ENCODE results near the gene NFIX. TPM values are rescaled to one million over a fixed set of nuclear protein-coding genes. Genes with fewer than 3 reads are reported as not detected.

Gene NFIX
- total and polyA plus RNA-seq, 2 donors (not counting 1 experiment from before 2014, with no cell fraction given) = 0.69 to 5.6 TPM

GRCh38 chr19:13091400-13092157, 96.3 kb downstream of the NFIX start:
- POLR2A ChIA-PET = no interaction called here
- Histone ChIP-seq H3K9ac (ENCODE audit: low read length) (no peak overlapping the region), H3K79me2 (ENCODE audit: control insufficient read depth, insufficient read depth, low read length) (peaks cover 8% of the 10 kb centered on the region), H3K4me2 (replicated peaks; ENCODE audit: low read depth, low read length, poor library complexity, severe bottlenecking) (no peak overlapping the region), H3K9me3 (ENCODE audit: control extremely low read depth in 1 of 3, control insufficient read depth in 2 of 3, insufficient read depth in 1 of 3, low read length in 2 of 3) (no peaks in the 10 kb centered on the region), H3K27ac (ENCODE audit: low read length in 2 of 2) (no peak overlapping the region), H3K4me3 (ENCODE audit: control extremely low read depth in 1 of 5, extremely low read depth in 1 of 5, insufficient read depth in 1 of 5, low read depth in 2 of 5, low read length in 4 of 5) (no peak overlapping the region), H4K20me1 (ENCODE audit: control insufficient read depth, insufficient read depth, low read length, poor library complexity, severe bottlenecking) (peaks cover 7% of the 10 kb centered on the region), H3K36me3 (replicated peaks in 1 of 2; ENCODE audit: control extremely low read depth in 1 of 2, control insufficient read depth in 1 of 2, extremely low read depth in 1 of 2, insufficient read depth in 2 of 2, low read length in 1 of 2) (no peaks in the 10 kb centered on the region), H3K4me1 (ENCODE audit: control insufficient read depth in 2 of 2, insufficient read depth in 2 of 2, low read length in 2 of 2) (peaks cover 11 to 29% of the 10 kb centered on the region in 2 donors), H3K27me3 (replicated peaks in 1 of 4; ENCODE audit: control extremely low read depth in 1 of 4, control insufficient read depth in 3 of 4, insufficient read depth in 4 of 4, low read length in 3 of 4) (no peaks in the 10 kb centered on the region), H2AFZ (ENCODE audit: insufficient read depth, low read depth, low read length, poor library complexity, severe bottlenecking) (no peak overlapping the region)
- Mint-ChIP-seq H3K27me3 (no peaks in the 10 kb centered on the region), H3K4me3 (no peak overlapping the region), H3K4me1 (peaks cover 18% of the 10 kb centered on the region), H3K9me3 (ENCODE audit: insufficient read depth) (no peaks in the 10 kb centered on the region), H3K27ac (no peak overlapping the region)
- DNase-seq = no peak
- intact Hi-C loops (cut with micrococcal nuclease) = loop anchor here (5.0 kb wide), 1 partner anchor 59 kb away; no protein-coding TSS in a partner anchor
- ATAC-seq (ENCODE audit: low read depth) = no peak
- TF ChIP-seq, protein P1, sequence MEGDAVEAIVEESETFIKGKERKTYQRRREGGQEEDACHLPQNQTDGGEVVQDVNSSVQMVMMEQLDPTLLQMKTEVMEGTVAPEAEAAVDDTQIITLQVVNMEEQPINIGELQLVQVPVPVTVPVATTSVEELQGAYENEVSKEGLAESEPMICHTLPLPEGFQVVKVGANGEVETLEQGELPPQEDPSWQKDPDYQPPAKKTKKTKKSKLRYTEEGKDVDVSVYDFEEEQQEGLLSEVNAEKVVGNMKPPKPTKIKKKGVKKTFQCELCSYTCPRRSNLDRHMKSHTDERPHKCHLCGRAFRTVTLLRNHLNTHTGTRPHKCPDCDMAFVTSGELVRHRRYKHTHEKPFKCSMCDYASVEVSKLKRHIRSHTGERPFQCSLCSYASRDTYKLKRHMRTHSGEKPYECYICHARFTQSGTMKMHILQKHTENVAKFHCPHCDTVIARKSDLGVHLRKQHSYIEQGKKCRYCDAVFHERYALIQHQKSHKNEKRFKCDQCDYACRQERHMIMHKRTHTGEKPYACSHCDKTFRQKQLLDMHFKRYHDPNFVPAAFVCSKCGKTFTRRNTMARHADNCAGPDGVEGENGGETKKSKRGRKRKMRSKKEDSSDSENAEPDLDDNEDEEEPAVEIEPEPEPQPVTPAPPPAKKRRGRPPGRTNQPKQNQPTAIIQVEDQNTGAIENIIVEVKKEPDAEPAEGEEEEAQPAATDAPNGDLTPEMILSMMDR (IDR thresholded peaks at IDR 0.05) = no peak
- CTCF ChIA-PET = interaction anchor here (0.5 to 8.2 kb wide), 8 partner anchors 18 to 1004 kb away, joined by 3 to 285 read pairs (median 4); no protein-coding TSS in a partner anchor
- 78% methylated on average over 22 of the region's 25 CpGs for WGBS (ENCODE audit: insufficient coverage)

DNA sequence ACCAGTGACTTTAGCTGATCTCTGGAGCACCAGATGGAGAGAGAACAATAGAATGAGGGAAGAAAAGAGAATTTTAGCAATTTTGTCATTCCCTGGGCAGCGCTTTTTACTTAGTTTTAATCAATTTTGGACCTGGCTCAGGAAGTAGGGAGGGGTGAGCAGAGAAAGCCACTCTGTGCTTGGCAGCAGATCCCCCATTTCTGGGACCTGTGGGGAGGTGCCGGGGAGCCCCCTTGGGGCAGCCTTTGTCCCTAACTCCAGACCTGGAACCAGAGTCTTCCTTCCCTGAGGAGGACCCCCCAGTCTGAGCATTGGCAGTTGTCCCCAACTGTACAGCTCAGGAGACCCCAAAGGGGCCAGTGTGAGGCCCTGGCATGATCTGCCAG, 96.9 kb downstream of the NFIX start:
- Histone ChIP-seq H4K20me1 (ENCODE audit: control insufficient read depth, insufficient read depth, low read length, poor library complexity, severe bottlenecking) (peaks cover 7% of the 10 kb centered on the region), H3K4me3 (ENCODE audit: control extremely low read depth in 1 of 5, extremely low read depth in 1 of 5, insufficient read depth in 1 of 5, low read depth in 2 of 5, low read length in 4 of 5) (no peak overlapping the region), H3K9me3 (ENCODE audit: control extremely low read depth in 1 of 3, control insufficient read depth in 2 of 3, insufficient read depth in 1 of 3, low read length in 2 of 3) (no peaks in the 10 kb centered on the region), H3K27me3 (replicated peaks in 1 of 4; ENCODE audit: control extremely low read depth in 1 of 4, control insufficient read depth in 3 of 4, insufficient read depth in 4 of 4, low read length in 3 of 4) (no peaks in the 10 kb centered on the region), H3K4me2 (replicated peaks; ENCODE audit: low read depth, low read length, poor library complexity, severe bottlenecking) (no peak overlapping the region), H3K79me2 (ENCODE audit: control insufficient read depth, insufficient read depth, low read length) (peaks cover 14% of the 10 kb centered on the region), H3K27ac (ENCODE audit: low read length in 2 of 2) (no peak overlapping the region), H3K4me1 (ENCODE audit: control insufficient read depth in 2 of 2, insufficient read depth in 2 of 2, low read length in 2 of 2) (peaks cover 11 to 30% of the 10 kb centered on the region in 2 donors), H3K9ac (ENCODE audit: low read length) (no peak overlapping the region), H3K36me3 (replicated peaks in 1 of 2; ENCODE audit: control extremely low read depth in 1 of 2, control insufficient read depth in 1 of 2, extremely low read depth in 1 of 2, insufficient read depth in 2 of 2, low read length in 1 of 2) (no peaks in the 10 kb centered on the region), H2AFZ (ENCODE audit: insufficient read depth, low read depth, low read length, poor library complexity, severe bottlenecking) (no peak overlapping the region)
- intact Hi-C loops (cut with micrococcal nuclease) = loop anchor here (5.0 kb wide), 1 partner anchor 60 kb away; no protein-coding TSS in a partner anchor
- Mint-ChIP-seq H3K4me1 (peaks cover 21% of the 10 kb centered on the region), H3K9me3 (ENCODE audit: insufficient read depth) (no peaks in the 10 kb centered on the region), H3K4me3 (no peak overlapping the region), H3K27me3 (no peaks in the 10 kb centered on the region), H3K27ac (no peak overlapping the region)
- DNase-seq (no peak), ATAC-seq (ENCODE audit: low read depth) (no peak)
- POLR2A ChIA-PET = no interaction called here
- WGBS (ENCODE audit: insufficient coverage) = 93% methylated on average over 2 of the region's 2 CpGs
- TF ChIP-seq, protein P1 (IDR thresholded peaks at IDR 0.05) = no peak
- no peak for TF ChIP-seq EZH2 (IDR thresholded peaks at IDR 0.05; ENCODE audit: borderline replicate concordance, insufficient read depth, low read depth, low read length, poor library complexity, severe bottlenecking)
- CTCF ChIA-PET = interaction anchor here (0.5 to 8.2 kb wide), 5 partner anchors 30 to 1004 kb away, joined by 3 to 285 read pairs (median 5); no protein-coding TSS in a partner anchor
